Activated CD4-positive, alpha-beta T cell treated with anti-CD3 and anti-CD28 coated beads, Interleukin-2, amount 50 U/mL, for 16 hours (primary cell): Measurements from ENCODE around the gene ARRDC5.
"Not testable (repeated sequence)": the region's sequence is repeated elsewhere in the genome, so short reads cannot be mapped to it uniquely, and the experiment has no call there.

Experiments
- DNase-seq: peaks from one replicate; pipeline ENCODE4 v3.0.0-alpha.2; 2020

Gene ARRDC5

DNA sequence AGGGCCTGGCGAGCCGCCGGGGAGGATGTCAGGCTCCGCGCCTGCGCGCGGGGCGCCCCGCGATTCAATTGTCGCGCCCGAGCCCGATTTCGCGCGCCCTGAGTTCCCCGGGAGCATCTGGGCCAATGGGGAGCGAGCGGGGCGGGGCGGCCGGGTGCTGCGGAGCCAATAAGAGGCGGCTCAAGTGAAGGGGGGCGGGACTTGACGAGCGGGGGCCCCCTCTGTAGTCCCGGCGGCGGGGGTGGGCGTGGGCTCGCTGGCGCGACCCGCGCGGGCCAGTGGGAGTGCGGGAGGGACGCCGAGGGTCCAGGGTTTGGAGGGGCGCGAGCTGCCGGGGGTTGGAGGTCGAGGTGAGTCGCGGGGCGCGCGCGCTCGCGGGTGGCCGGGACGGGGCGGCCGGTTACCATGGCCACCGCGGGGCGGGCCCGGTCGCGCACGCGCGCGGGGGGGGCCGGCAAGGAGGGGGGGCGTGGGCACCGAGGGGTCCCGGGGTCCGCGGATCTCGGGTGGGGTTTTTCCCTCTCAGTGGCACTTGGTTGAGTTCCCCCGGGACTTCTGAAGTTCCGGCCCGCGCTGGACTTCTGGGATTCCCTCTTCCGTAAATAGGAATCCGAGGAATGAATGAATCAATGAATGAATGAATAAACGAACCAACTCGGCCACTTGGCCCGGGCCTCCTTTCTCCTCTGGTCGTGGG is 7.3 kb upstream of the ARRDC5 start:
- peak; percentile 96 for DNase-seq

DNA sequence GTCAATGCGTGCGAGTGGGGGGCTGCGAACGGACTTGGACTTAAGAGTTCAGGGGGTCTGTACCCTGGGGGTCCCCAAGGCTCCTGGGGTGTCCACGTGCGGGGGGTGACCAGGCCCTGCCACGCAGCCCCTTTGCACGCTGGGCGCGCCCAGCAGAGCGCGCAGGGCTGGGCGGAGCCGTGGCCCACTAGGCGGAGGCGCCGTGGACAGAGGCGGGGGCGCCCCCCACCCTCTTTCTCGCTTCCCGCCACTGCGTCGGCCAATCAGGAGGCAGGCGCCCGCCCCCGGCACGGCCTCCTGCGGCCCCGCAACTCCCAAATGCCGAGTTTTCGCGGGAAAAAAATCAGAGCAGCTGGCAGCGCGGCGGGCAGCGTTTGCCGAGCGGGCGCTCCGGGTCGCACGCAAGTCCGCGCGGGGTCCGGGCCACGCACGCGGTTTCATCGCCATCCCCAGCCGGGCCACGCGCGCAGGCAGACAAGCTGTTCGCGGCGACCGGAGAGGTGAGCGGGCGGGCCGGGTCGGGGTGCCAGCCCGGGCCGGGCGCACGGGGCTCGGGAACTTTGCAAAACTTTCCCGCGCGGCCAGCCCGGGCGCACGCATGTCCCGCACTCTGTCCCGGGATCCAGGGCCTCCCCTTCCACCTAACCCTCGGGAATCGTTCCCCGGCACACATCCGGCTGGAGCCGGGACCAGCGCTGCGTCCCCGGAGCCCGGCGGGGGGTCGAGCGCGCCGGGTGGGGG is 6.6 kb upstream of the ARRDC5 start, which contains the start of gene UHRF1:
Gene UHRF1 (plus strand): TSS at position 346 of the 741 bp plus-strand sequence. CDS start 1,385 bp downstream, outside the sequence.
- peak; percentile 82 for DNase-seq

DNA sequence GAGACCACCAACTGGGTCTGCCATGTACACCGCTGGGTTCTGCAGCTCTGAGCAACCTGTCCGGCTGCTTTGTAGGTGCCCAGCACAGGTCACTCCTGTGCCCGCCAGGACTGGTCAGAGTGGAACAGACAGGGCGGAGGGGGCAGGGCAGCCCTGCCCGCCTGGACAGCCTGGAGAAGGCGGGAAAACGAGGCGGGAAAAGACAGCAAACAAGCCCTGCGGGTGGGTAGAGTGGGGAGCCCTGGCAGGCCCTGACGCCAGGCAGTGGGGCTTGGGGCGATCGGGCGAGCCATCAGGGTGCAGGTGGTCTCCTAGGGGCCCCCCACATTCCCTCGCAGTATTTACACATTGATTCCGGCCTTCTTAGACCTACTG is 6.1 kb upstream of the ARRDC5 start:
- DNase-seq, result no peak

DNA sequence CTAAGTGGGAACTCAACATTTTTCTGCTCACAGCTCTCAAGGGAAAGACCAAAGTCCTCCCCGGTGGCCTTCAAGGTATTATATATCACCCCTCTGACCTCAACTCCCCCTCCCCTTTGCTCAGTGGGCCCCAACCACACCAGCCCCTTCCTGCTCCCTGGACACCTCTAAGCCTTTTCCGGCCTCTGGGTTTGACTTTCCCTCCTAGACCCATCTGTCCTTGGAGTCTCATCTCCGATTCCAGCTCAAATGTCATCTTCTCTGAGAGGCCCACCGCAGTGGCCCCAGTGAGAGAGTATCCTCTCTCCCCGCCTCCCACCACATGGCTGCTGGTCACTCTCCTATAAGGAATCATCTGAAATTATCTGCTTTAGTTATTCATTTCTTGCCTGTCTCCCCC is 5.7 kb upstream of the ARRDC5 start:
- DNase-seq, result no peak

DNA sequence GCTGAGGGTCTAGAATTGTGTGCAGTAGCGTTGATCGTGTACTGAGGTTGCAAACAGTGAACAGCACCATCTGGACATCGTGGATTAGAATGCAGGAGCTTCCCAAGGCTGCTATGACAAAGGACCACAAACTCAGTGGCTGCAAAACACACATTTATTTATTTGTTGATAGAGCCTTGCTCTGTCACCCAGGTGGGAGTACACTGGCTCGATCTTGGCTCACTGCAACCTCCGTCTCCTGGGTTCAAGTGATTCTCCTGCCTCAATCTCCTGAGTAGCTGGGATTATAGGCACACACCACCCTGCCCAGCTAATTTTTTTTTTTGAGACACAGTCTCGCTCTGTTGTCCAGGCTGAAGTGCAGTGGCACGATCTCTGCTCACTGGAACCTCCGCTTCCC is 4.3 kb upstream of the ARRDC5 start:
- DNase-seq, result no peak

DNA sequence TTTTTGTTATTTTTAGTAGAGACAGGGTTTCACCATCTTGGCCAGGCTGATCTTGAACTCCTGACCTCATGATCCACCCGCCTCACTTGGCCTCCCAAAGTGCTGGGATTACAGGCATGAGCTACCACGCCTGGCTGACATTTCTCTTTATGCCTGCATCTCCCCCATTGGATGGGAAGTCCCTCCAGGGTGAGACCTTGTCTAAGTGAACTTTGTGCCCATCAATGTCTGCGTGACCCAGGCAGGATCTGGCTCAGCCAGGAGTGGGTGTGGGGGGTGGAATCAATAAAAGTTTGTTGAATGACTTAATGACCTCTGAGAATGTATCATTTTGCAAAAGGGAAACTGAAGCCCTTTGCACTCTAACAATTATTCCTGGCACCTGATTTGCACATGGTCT is 1.8 kb upstream of the ARRDC5 start:
- no peak for DNase-seq

DNA sequence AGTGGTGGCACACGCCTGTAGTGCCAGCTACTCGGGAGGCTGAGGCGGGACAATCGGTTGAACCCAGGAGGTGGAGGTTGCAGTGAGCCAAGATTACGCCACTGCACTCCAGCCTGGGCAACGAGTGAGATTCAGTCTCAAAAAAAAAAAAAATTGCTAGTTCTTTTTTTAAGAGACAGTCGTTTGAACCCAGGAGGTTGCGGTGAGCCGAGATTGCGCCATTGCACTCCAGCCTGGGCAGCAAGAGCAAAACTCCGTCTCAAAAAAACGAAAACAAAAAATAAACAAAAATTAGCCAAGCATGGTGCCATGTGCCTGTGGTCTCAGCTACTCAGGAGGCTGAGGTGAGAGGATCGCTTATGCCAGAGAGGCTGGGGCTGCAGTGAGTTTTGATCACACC is 1.8 kb downstream of the ARRDC5 start:
- not testable (repeated sequence) for DNase-seq

DNA sequence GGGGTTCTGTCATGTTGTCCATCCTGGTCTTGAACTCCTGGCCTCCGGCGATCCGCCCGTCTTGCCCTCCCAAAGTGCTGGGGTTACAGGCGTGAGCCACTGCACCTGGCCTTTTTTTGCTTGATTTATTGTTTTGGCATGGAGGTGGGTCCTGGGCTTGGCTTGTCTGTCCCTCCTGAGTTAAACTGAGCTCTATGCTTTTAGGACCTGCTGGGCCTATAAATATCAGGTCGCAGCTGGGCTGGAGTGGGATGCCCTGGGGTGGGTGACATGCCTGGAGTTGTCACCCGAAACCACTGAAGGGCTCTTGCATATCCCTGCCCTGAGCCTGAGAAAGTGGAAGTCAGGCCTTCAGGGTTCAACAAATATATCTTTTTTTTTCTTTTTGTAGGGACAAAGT is 5.5 kb downstream of the ARRDC5 start:
- no peak for DNase-seq

DNA sequence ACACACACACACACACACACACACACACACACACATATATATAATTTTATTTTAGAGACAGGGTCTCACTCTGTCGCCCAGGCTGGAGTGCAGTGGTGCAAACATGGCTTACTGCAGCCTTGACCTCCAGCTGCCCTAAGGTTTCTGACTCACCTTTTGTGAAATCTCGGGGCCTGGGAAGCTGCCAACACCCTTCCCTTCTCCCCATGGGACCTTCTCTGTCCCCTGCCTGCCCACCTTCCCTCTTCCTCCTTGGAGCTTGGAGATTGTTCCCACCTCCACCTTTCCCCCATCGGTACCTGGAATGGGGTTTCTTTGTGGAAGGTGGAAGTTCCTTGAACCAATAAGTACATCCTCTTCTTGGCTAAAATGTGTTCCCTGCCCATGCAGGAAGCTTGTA is 6.3 kb downstream of the ARRDC5 start:
- DNase-seq, result no peak

DNA sequence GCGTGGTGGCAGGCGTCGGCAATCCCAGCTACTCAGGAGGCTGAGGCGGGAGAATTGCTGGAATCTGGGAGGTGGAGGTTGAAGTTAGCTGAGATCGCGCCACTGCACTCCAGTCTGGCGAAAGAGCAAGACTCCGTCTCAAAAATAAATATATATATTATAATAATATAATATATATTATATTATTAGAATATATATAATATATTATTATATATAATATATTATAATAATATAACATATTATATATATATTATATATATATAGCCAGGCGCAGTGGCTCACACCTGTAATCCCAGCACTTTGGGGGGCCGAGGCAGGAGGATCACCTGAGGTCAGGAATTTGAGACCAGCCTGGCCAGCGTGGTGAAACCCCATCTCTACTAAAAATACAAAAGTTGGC is 9.7 kb downstream of the ARRDC5 start:
- not testable (repeated sequence) for DNase-seq

DNA sequence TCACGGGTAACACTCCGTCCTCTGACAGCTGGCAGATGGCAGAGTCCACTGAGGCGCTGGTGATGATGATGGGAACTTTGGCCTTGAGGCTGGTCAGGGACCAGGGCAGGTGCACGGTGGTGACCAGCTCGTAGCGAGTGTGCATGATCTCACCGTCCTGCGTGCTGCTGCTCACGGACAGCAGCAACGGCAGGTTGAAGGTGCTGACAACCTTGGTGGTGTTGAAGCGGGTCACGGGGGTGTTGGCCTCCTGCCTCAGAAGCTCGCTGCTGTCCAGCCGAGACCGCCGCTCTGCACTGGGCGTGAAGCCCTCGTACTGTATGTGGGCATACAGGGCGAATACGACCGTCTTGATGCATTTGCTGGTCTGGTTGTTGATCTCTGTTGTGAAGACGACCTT is 11.6 kb downstream of the ARRDC5 start:
- no peak for DNase-seq

DNA sequence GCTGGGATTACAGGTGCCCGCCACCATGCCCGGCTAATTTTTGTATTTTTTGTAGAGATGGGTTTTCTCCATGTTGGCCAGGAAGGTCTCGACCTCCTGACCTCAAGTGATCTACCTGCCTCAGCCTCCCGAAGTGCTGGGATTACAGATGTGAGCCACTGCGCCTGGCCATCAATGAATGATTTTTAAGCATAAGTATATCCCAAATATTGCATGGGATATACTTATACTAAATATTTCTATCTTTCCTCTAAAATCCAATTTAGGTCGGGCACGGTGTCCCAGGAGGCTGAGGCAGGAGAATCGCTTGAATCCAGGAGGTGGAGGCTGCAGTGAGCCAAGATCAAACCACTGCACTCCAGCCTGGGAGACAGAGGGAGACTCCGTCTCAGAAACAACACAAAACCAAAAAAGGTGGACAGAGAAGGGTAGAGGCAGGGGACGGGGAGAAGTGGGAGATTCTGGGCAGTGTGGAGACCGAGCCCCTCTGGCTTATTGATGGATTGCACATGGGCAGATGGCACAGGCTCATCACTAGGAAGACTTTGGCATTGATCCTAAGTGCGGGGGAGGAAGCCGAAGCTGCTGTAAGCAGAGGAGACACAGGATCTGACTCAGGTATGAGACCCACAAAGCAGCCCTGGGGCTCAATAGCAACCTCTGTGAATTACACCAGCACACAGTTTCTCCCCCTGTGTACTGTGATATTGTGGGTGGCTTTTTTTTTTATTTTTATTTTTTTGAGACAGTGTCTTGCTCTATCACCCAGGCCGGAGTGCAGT is 13.5 kb downstream of the ARRDC5 start:
- no peak for DNase-seq

DNA sequence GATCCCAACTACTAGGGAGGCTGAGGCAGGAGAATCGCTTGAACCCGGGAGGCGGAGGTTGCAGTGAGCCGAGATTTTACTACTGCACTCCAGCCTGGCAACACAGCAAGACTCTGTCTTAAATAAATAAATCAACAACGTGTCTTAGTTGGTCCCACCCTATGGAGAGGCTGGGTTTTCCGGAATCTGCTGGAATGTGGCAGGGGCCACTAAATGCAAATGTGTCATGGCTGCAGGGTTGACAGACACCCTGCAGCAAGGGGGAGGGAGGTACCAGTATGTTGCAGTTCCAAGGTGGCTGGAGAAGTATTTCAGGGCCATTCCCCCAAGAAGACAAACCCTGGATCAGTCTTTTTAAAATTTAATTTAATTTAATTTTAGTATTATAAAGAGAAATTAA is 14.9 kb downstream of the ARRDC5 start:
- DNase-seq, result not testable (repeated sequence)

DNA sequence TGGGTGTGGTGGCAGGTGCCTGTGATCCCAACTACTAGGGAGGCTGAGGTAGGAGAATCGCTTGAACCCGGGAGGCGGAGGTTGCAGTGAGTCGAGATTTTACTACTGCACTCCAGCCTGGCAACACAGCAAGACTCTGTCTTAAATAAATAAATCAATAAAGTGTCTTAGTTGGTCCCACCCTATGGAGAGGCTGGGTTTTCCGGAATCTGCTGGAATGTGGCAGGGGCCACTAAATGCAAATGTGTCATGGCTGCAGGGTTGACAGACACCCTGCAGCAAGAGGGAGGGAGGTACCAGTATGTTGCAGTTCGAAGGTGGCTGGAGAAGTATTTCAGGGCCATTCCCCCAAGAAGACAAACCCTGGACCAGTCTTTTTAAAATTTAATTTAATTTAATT is 17.7 kb downstream of the ARRDC5 start:
- DNase-seq, result not testable (repeated sequence)

DNA sequence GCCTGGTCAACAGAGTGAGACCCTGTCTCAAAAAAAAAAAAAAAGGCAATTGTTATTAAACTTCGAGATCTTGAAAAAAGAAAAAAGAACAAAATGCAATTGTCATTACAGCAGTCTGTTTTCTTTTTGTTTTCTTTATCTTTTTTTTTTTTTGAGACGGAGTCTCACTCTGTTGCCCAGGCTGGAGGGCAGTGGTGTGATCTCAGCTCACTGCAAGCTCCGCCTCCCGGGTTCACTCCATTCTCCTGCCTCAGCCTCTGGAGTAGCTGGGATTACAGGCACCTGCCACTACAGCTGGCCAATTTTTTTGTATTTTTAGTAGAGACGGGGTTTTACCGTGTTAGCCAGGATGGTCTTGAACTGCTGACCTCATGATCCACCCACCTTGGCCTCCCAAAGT is 19.8 kb downstream of the ARRDC5 start:
- DNase-seq, result not testable (repeated sequence)

DNA sequence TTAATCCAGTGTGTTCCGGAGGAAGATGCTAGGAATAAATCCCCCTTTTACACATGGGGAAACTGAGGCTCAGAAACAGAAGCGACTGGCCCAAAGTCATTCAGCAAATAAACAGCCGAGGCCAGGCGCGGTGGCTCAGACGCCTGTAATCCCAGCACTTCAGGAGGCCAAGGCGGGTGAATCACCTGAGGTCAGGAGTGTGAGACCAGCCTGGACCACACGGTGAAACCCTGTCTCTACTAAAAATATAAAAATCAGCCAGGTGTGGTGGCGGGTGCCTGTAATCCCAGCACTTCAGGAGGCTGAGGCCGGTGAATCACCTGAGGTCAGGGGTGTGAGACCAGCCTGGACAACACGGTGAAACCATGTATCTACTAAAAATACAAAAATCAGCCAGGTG is 23.7 kb downstream of the ARRDC5 start:
- no peak for DNase-seq

DNA sequence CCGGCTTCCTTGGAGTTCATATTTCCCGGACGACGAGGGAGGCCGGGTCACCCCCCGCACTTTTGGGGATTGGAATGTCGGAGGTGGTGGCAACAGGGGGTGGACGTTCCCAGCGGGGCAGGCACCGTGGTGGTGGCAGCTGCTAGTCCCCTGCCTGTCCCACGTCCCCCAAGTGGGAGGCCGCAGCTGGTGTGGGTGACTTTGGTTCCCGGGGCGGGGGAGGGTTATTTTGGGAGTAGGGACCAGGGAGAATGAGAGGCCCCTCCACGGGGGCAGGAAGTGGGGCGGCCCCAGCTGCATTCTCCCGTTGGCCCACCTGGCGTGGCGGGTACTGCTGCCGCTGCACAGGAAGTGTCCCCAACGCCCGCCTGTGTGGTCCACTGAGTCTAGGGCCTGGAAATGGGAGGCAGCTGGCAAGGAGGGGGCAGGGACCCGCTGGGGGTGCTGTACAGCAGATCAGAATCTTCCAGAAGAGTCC is 24.2 kb downstream of the ARRDC5 start:
- no peak for DNase-seq

DNA sequence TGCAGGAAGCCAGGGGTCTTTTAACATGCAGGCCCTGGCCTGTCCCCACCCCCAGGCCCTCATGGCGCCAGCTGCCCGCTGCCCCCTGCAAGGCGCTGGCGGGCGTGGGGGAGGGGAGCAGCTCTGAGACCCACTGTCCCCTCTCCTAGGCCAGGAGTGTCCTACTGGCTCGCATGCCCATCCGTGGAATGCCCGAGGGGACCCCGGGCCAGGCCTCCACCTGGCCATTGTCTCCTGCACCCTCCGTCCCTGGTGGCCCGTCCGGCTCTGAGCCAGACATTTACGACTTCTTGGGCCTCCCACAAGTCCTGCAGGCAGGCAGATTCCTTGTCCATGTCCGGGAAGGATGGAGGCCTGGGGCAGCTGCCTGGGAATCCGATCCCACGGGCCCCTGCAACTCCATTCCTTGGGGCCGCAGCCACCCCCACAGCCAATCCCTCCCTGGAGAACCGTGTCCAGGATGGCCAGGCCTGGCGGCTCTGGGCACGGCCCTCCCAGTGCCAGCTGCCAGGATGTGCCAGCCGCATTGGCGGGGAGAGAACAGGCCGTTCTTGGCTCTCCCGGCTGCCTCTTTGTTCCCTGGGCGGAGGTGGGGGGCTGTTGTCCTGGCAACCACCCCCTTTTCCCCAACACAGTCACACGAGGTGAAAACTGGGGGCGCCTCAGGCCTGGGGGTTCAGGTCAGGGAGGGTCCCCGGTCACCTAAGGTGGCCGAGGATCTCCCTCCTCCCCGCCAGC is 24.8 kb downstream of the ARRDC5 start:
- no peak for DNase-seq

DNA sequence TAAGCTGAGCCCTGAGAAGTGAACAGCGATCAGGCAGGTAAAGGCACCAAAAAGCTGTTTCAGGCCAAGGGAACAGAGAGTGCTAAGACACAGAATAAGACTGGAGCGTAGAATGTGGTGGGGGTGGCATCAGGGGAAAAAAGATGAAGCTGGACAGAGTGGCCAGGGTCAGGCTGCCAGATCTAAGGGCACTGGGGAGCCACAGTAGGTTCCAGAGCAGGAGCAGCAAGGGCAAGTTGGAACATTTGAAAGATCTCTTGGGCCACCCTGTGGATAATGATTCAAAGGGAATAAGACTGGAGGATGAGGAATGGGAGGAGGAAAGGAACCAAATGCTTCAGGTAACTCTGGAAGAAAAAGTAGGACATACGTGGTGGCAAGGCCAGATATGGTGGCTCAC is 28.8 kb downstream of the ARRDC5 start:
- no peak for DNase-seq

DNA sequence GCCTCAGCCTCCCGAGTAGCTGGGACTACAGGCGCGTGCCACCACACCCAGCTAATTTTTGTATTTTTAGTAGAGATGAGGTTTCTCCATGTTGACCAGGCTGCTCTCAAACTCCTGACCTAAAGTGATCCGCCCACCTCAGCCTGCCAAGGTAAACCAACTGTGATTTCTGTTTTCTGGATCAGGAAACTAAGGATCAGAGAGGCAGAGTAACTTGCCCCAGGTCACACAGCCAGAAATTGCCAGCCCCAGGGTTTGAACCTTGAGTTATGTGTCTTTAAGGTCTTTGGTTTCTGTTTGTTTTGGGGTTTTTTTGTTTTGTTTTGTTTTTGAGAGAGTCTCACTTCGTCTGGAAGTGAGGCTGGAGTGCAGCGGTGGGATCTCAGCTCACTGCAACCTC is 31.0 kb downstream of the ARRDC5 start:
- no peak for DNase-seq

DNA sequence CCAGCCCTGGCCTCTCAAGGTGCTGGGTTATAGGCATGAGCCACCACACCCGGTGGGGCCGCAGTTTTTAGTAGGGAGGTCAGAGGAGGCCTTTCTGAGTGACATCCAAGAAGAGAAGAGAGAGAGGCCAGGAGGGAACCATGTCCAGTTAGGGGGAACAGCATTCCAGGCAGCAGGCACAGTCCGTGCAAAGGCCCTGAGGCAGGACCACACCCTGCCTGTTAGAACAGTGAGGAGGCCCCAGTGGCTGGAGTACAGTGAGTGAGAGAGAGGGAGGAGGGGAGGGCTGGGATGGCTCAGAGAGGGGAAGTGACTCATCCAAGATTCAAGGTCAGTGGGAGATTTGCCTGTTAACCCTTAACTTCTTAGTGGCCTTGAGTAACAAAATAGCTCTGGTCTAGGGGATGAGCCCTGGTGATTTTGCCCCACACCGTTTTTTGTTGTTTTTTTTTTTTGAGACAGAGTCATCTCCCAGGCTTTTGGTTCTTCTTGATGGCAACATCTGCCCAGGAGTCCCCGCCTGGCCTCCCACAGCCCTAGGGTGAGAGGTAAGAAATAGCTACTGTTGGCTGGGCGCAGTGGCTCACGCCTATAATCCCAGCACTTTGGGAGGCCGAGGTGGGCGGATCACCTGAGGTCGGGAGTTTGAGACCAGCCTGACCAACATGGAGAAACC is 32.5 kb downstream of the ARRDC5 start:
- peak; percentile 64 for DNase-seq

DNA sequence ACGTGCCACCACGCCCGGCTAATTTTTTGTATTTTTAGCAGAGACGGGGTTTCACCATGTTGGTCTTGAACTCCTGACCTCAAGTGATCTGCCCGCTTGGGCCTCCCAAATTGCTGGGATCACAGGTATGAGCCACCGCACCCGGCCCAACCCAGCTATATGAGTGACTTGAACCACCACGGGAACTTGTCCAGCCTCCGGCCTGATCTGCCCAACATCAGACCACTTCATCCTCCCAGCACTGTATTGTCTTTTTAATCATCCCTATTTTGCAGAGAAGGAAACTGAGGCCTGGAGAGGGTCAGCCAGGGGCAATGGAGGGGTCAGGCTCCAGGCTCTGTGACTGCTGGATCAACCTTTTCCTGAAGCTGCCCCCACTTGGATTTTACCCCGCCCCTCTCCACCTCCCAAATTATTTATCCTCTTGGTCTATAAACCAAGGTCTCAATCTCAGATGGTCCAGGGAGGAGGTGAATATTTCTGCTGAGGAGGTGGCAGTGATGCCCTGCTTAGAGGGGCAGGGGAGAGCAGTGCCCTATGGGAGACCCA is 34.3 kb downstream of the ARRDC5 start:
- no peak for DNase-seq
